Liver (tissue), 9 donors: ENCODE data around the gene EHD2. TPM values are rescaled to one million over a fixed set of nuclear protein-coding genes. Genes with fewer than 3 reads are reported as not detected.

Experiments
- DNase-seq: peaks from one replicate; pipeline ENCODE4 v3.0.0-alpha.2; 2017; ENCODE audit warnings: low spot score
- H3K27ac ChIP-seq, 2 donors: one replicate each; pipeline ENCODE4 v1.7.0; 2013; ENCODE audit warnings: inconsistent platforms in 2 of 2, low read length in 2 of 2, control low read depth in 1 of 2, low read depth in 1 of 2, mild to moderate bottlenecking in 1 of 2
- H3K27me3 ChIP-seq, 4 donors: one replicate each; pipeline versions ENCODE4 v1.6.1 to v1.7.0; 2013; ENCODE audit warnings: low read length in 3 of 4, inconsistent platforms in 1 of 4, mild to moderate bottlenecking in 1 of 4, moderate library complexity in 1 of 4; ENCODE audit not compliant: control insufficient read depth in 4 of 4, insufficient read depth in 4 of 4
- H3K36me3 ChIP-seq, 4 donors: one replicate each; pipeline versions ENCODE4 v1.6.1 to v1.7.0; 2013; ENCODE audit warnings: low read length in 3 of 4, mild to moderate bottlenecking in 3 of 4, low read depth in 1 of 4, moderate library complexity in 1 of 4; ENCODE audit not compliant: control insufficient read depth in 4 of 4, insufficient read depth in 3 of 4
- H3K4me1 ChIP-seq, 4 donors: one replicate each; pipeline versions ENCODE4 v1.6.1 to v1.7.0; 2013; ENCODE audit warnings: low read length in 3 of 4, mild to moderate bottlenecking in 3 of 4, moderate library complexity in 1 of 4; ENCODE audit not compliant: control insufficient read depth in 4 of 4, insufficient read depth in 4 of 4
- H3K4me3 ChIP-seq, 3 donors: one replicate each; pipeline versions ENCODE4 v1.6.1 to v1.7.0; 2013; ENCODE audit warnings: low read length in 3 of 3, control low read depth in 1 of 3, low read depth in 1 of 3, mild to moderate bottlenecking in 1 of 3
- H3K9ac ChIP-seq, 2 donors: one replicate each; pipeline ENCODE4 v1.7.0; 2013; ENCODE audit warnings: low read length in 2 of 2, mild to moderate bottlenecking in 2 of 2, moderate library complexity in 2 of 2, control low read depth in 1 of 2, low read depth in 1 of 2
- H3K9me3 ChIP-seq, 4 donors: one replicate each; pipeline versions ENCODE4 v1.6.1 to v1.7.0; 2013; ENCODE audit warnings: low read length in 3 of 4; ENCODE audit not compliant: control insufficient read depth in 4 of 4
- EGR1 ChIP-seq, 2 donors: IDR thresholded peaks; 2 replicates each; pipeline ENCODE4 v1.6.1; 2016 to 2018; ENCODE audit warnings: antibody characterized with exemption in 2 of 2, low read depth in 2 of 2
- FOXA1 ChIP-seq: IDR thresholded peaks from 2 replicates; pipeline ENCODE4 v1.6.1; 2016; ENCODE audit warnings: antibody characterized with exemption
- FOXA2 ChIP-seq: IDR thresholded peaks from 2 replicates; pipeline ENCODE4 v1.6.1; 2016; ENCODE audit warnings: antibody characterized with exemption
- HNF4A ChIP-seq, 2 donors: conservative IDR thresholded peaks; 2 replicates each; pipeline ENCODE4 v1.6.1; 2016; ENCODE audit warnings: antibody characterized with exemption in 2 of 2, mild to moderate bottlenecking in 2 of 2
- HNF4G ChIP-seq: IDR thresholded peaks from 2 replicates; pipeline ENCODE4 v1.6.1; 2016; ENCODE audit warnings: antibody characterized with exemption
- JUND ChIP-seq, 2 donors: IDR thresholded peaks; 2 replicates each; pipeline ENCODE4 v1.6.1; 2016; ENCODE audit warnings: antibody characterized with exemption in 2 of 2
- NR2F2 ChIP-seq: IDR thresholded peaks from 2 replicates; pipeline ENCODE4 v1.6.1; 2016; ENCODE audit warnings: antibody characterized with exemption
- RAD21 ChIP-seq, 2 donors: IDR thresholded peaks; 2 replicates each; pipeline ENCODE4 v1.6.1; 2016; ENCODE audit warnings: antibody characterized with exemption in 2 of 2, mild to moderate bottlenecking in 2 of 2
- RXRA ChIP-seq, 2 donors: IDR thresholded peaks; 2 replicates each; pipeline ENCODE4 v1.6.1; 2017 to 2018; ENCODE audit warnings: antibody characterized with exemption in 2 of 2, mild to moderate bottlenecking in 1 of 2
- SP1 ChIP-seq: IDR thresholded peaks from 2 replicates; pipeline ENCODE4 v1.6.1; 2018; ENCODE audit warnings: antibody characterized with exemption, mild to moderate bottlenecking
- TAF1 ChIP-seq: conservative IDR thresholded peaks from 2 replicates; pipeline ENCODE4 v1.6.1; 2016; ENCODE audit warnings: antibody characterized with exemption, mild to moderate bottlenecking
- YY1 ChIP-seq: IDR thresholded peaks from 2 replicates; pipeline ENCODE4 v1.6.1; 2016; ENCODE audit warnings: antibody characterized with exemption, mild to moderate bottlenecking
- WGBS: extraction: QIAGEN DNeasy Blood & Tissue Kit; methylation state at CpG from one replicate; pipeline ENCODE4 v1.1.7; 2013; 5-methylcytosine and 5-hydroxymethylcytosine counted together
- polyA plus RNA-seq, 2 donors: library from polyadenylated mRNA; stranded (reverse) in 1 of 2; unstranded in 1 of 2; fragments of 200-250 nt in 1 of 2; fragments of >200 nt in 1 of 2; fragmentation: Nextera tagmentation in 1 of 2; extraction: Ambion mirVana in 1 of 2; gene quantifications; one replicate each; pipeline versions ENCODE4 v1.2.1 to v1.2.3, GENCODE V29; 2013 to 2015
- total RNA-seq, 2 donors: library from RNA; depleted of rRNA; stranded (reverse); fragments of >200 nt; gene quantifications; one replicate each; pipeline ENCODE4 v1.2.3, GENCODE V29; 2014
- TF ChIP-seq, protein P1 (sequence below): IDR thresholded peaks from 2 replicates; pipeline ENCODE4 v1.6.1; 2016; ENCODE audit warnings: antibody characterized with exemption, mild to moderate bottlenecking
- TF ChIP-seq, protein P2 (sequence below): IDR thresholded peaks from 2 replicates; pipeline ENCODE4 v1.6.1; 2016; ENCODE audit warnings: antibody characterized with exemption
- TF ChIP-seq, protein P3 (sequence below): fragments of 150-350 bp; IDR thresholded peaks from 2 replicates; pipeline ENCODE4 v1.5.1; 2017; ENCODE audit warnings: improper control_type of control experiment, low read depth, low read length; ENCODE audit not compliant: missing input control
- TF ChIP-seq, protein P4 (sequence below): IDR thresholded peaks from 2 replicates; pipeline ENCODE4 v1.6.1; 2016; ENCODE audit warnings: antibody characterized with exemption
- TF ChIP-seq, protein P5 (sequence below): IDR thresholded peaks from 2 replicates; pipeline ENCODE4 v1.6.1; 2016; ENCODE audit warnings: antibody characterized with exemption
- donor health status: healthy.
- donor health status: healthy.
- donor health status: healthy.
- donor health status: healthy.
- donor health status: healthy.

The EHD2 gene
- total and polyA plus RNA-seq, 4 donors = 3.2 to 7.9 (median 5.8) TPM

DNA sequence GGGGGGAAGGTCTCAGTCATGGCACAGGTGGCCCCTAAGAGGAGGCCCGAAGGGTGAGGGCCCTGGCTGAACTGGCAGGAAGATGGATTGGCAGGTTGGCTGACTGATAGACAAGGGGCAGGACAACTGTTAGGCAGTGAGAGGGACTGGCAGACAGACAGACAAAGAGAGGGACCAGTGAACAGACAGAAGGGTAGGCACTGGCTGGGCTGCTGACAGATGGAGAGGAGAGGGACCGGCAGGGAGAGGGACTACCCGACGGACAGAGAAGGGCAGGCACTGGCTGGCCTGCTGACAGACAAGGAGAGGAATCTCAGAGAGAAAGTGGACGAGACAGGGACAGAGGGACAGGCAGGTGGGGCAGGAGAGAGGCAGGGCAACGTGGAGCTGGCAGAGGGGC lies 31.8 kb upstream of the EHD2 start:
- TF ChIP-seq, protein P1, sequence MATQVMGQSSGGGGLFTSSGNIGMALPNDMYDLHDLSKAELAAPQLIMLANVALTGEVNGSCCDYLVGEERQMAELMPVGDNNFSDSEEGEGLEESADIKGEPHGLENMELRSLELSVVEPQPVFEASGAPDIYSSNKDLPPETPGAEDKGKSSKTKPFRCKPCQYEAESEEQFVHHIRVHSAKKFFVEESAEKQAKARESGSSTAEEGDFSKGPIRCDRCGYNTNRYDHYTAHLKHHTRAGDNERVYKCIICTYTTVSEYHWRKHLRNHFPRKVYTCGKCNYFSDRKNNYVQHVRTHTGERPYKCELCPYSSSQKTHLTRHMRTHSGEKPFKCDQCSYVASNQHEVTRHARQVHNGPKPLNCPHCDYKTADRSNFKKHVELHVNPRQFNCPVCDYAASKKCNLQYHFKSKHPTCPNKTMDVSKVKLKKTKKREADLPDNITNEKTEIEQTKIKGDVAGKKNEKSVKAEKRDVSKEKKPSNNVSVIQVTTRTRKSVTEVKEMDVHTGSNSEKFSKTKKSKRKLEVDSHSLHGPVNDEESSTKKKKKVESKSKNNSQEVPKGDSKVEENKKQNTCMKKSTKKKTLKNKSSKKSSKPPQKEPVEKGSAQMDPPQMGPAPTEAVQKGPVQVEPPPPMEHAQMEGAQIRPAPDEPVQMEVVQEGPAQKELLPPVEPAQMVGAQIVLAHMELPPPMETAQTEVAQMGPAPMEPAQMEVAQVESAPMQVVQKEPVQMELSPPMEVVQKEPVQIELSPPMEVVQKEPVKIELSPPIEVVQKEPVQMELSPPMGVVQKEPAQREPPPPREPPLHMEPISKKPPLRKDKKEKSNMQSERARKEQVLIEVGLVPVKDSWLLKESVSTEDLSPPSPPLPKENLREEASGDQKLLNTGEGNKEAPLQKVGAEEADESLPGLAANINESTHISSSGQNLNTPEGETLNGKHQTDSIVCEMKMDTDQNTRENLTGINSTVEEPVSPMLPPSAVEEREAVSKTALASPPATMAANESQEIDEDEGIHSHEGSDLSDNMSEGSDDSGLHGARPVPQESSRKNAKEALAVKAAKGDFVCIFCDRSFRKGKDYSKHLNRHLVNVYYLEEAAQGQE = no peak
- TF ChIP-seq EGR1 (IDR thresholded peaks at IDR 0.05; ENCODE audit: low read depth in 2 of 2) (no peak), HNF4G (no peak), NR2F2 (no peak), JUND (IDR thresholded peaks at IDR 0.05) (no peak), FOXA2 (no peak), FOXA1 (no peak), TAF1 (no peak), YY1 (no peak), RAD21 (IDR thresholded peaks at IDR 0.05) (no peak)
- TF ChIP-seq, protein P2, sequence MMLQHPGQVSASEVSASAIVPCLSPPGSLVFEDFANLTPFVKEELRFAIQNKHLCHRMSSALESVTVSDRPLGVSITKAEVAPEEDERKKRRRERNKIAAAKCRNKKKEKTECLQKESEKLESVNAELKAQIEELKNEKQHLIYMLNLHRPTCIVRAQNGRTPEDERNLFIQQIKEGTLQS = no peak
- TF ChIP-seq, protein P3, sequence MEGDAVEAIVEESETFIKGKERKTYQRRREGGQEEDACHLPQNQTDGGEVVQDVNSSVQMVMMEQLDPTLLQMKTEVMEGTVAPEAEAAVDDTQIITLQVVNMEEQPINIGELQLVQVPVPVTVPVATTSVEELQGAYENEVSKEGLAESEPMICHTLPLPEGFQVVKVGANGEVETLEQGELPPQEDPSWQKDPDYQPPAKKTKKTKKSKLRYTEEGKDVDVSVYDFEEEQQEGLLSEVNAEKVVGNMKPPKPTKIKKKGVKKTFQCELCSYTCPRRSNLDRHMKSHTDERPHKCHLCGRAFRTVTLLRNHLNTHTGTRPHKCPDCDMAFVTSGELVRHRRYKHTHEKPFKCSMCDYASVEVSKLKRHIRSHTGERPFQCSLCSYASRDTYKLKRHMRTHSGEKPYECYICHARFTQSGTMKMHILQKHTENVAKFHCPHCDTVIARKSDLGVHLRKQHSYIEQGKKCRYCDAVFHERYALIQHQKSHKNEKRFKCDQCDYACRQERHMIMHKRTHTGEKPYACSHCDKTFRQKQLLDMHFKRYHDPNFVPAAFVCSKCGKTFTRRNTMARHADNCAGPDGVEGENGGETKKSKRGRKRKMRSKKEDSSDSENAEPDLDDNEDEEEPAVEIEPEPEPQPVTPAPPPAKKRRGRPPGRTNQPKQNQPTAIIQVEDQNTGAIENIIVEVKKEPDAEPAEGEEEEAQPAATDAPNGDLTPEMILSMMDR = no peak
- TF ChIP-seq, protein P4, sequence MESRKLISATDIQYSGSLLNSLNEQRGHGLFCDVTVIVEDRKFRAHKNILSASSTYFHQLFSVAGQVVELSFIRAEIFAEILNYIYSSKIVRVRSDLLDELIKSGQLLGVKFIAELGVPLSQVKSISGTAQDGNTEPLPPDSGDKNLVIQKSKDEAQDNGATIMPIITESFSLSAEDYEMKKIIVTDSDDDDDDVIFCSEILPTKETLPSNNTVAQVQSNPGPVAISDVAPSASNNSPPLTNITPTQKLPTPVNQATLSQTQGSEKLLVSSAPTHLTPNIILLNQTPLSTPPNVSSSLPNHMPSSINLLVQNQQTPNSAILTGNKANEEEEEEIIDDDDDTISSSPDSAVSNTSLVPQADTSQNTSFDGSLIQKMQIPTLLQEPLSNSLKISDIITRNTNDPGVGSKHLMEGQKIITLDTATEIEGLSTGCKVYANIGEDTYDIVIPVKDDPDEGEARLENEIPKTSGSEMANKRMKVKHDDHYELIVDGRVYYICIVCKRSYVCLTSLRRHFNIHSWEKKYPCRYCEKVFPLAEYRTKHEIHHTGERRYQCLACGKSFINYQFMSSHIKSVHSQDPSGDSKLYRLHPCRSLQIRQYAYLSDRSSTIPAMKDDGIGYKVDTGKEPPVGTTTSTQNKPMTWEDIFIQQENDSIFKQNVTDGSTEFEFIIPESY = no peak
- H3K9ac ChIP-seq = no peak overlapping the region
- H3K27me3 ChIP-seq = no peaks in the 10 kb centered on the region
- peaks cover 0 to 31% (median 13%) of the 10 kb centered on the region in 4 donors for H3K36me3 ChIP-seq
- no peak overlapping the region for H3K27ac ChIP-seq
- no peaks in the 10 kb centered on the region for H3K4me1 ChIP-seq
- no peak for DNase-seq
- WGBS = 92% methylated on average over 6 of the region's 6 CpGs
- no peaks in the 10 kb centered on the region for H3K9me3 ChIP-seq
- no peak overlapping the region for H3K4me3 ChIP-seq

DNA sequence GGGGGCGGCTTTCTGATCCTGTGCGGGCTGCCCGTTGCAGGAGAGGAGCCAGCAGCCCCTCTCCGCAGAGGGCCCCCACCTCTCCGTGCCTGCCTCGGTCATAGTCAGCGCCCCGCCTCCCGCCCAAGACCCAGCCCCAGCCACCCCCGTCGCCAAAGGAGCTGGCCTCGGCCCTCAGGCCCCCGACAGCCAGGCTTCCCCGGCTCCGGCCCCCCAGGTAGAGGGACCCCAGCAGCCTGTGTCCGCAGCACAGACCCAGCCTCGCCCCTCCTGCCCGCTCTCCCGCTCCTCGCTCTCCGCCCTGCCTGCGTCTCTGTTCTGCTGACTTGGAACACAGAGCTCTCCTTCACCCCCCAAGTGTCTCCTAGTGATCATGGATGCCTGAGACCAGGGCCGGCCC lies 31.3 kb upstream of the EHD2 start:
- no peak for DNase-seq
- H3K27me3 ChIP-seq = no peaks in the 10 kb centered on the region
- no peaks in the 10 kb centered on the region for H3K9me3 ChIP-seq
- no peak overlapping the region for H3K27ac ChIP-seq
- TF ChIP-seq HNF4G = no peak
- no peak for TF ChIP-seq RAD21 (IDR thresholded peaks at IDR 0.05)
- no peak for TF ChIP-seq TAF1
- no peak for TF ChIP-seq NR2F2
- TF ChIP-seq EGR1 (IDR thresholded peaks at IDR 0.05; ENCODE audit: low read depth in 2 of 2) = no peak
- TF ChIP-seq, protein P5, sequence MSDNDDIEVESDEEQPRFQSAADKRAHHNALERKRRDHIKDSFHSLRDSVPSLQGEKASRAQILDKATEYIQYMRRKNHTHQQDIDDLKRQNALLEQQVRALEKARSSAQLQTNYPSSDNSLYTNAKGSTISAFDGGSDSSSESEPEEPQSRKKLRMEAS = no peak
- TF ChIP-seq FOXA2 = no peak
- no peak for TF ChIP-seq FOXA1
- TF ChIP-seq RXRA (IDR thresholded peaks at IDR 0.05) = no peak
- TF ChIP-seq HNF4A (conservative IDR thresholded peaks at IDR 0.05) = no peak
- TF ChIP-seq, protein P4 = no peak
- TF ChIP-seq SP1 = no peak
- no peaks in the 10 kb centered on the region for H3K4me1 ChIP-seq
- no peak overlapping the region for H3K4me3 ChIP-seq
- no peak overlapping the region for H3K9ac ChIP-seq
- peaks cover 0 to 28% (median 12%) of the 10 kb centered on the region in 4 donors for H3K36me3 ChIP-seq
- whole genome bisulfite sequencing = 97% methylated on average over 23 of the region's 23 CpGs
